DND-41 (cell line): Measurements from ENCODE around the gene BCAS3.

Experiments used
- CTCF ChIP-seq: IDR thresholded peaks from 2 replicates; pipeline ENCODE4 v1.5.1; 2012; ENCODE audit warnings: borderline replicate concordance, low read length, moderate library complexity, mild to moderate bottlenecking; ENCODE audit not compliant: poor library complexity, severe bottlenecking; ENCODE audit errors: extremely low read depth
- EZH2 ChIP-seq: IDR thresholded peaks from 3 replicates; pipeline ENCODE4 v1.6.1; 2012; ENCODE audit warnings: borderline replicate concordance, low read depth, mild to moderate bottlenecking, moderate library complexity, low read length, inconsistent platforms; ENCODE audit not compliant: severe bottlenecking

- TF ChIP-seq CTCF (no peak), EZH2 (no peak)
Measured at GRCh38 chr17:61331886-61332285, 654.2 kb downstream of the BCAS3 start.
